ENCODE results near the gene SMARCA2.
"Not testable (repeated sequence)": the region's sequence is repeated elsewhere in the genome, so short reads cannot be mapped to it uniquely, and the experiment has no call there.

The SMARCA2 gene

GRCh38 chr9:2106666-2107065 is 91.5 kb downstream of the SMARCA2 start:
- DNase-seq = no peak

- DNase-seq = no peak
These were observed 92.8 kb downstream of the SMARCA2 start for GRCh38 chr9:2107906-2108451.

GRCh38 chr9:2109069-2109650 is 94.0 kb downstream of the SMARCA2 start:
- no peak for DNase-seq

GRCh38 chr9:2110036-2110435 is 94.9 kb downstream of the SMARCA2 start:
- no peak for DNase-seq

GRCh38 chr9:2116073-2116472 is 100.9 kb downstream of the SMARCA2 start:
- DNase-seq = no peak

GRCh38 chr9:2117527-2117926 is 102.4 kb downstream of the SMARCA2 start:
- no peak for DNase-seq

GRCh38 chr9:2119566-2119965 is 104.4 kb downstream of the SMARCA2 start:
- no peak for DNase-seq

- DNase-seq = no peak
These were observed 106.0 kb downstream of the SMARCA2 start for GRCh38 chr9:2120926-2121689.

GRCh38 chr9:2122299-2122698 is 107.2 kb downstream of the SMARCA2 start:
- no peak for DNase-seq

- peak; percentile 33 for DNase-seq
These were observed 110.8 kb downstream of the SMARCA2 start for GRCh38 chr9:2125906-2126305.

GRCh38 chr9:2126331-2126803 is 111.2 kb downstream of the SMARCA2 start:
- DNase-seq = no peak

- no peak for DNase-seq
These were observed 112.3 kb downstream of the SMARCA2 start for GRCh38 chr9:2127486-2127885.

GRCh38 chr9:2128141-2128540 is 113.0 kb downstream of the SMARCA2 start:
- DNase-seq = no peak

- DNase-seq = no peak
These were observed 113.5 kb downstream of the SMARCA2 start for GRCh38 chr9:2128618-2129017.

GRCh38 chr9:2130941-2131340 is 115.8 kb downstream of the SMARCA2 start:
- DNase-seq = no peak

- DNase-seq = peak; percentile 32
These were observed 117.4 kb downstream of the SMARCA2 start for GRCh38 chr9:2132484-2133082.

GRCh38 chr9:2134391-2134790 is 119.2 kb downstream of the SMARCA2 start:
- no peak for DNase-seq

GRCh38 chr9:2138646-2139045 is 123.5 kb downstream of the SMARCA2 start:
- DNase-seq = no peak

- no peak for DNase-seq
These were observed 125.6 kb downstream of the SMARCA2 start for GRCh38 chr9:2140600-2141223.

GRCh38 chr9:2142212-2142611 is 127.1 kb downstream of the SMARCA2 start:
- no peak for DNase-seq

GRCh38 chr9:2144619-2145018 is 129.5 kb downstream of the SMARCA2 start:
- DNase-seq = no peak

GRCh38 chr9:2145746-2146145 is 130.6 kb downstream of the SMARCA2 start:
- no peak for DNase-seq

GRCh38 chr9:2146700-2147099 is 131.6 kb downstream of the SMARCA2 start:
- not testable (repeated sequence) for DNase-seq
